ENCODE data around the gene CHD8. TPM values are rescaled to one million over a fixed set of nuclear protein-coding genes. Genes with fewer than 3 reads are reported as not detected.
A peak's percentile ranks its signal among the peaks of the same experiment; 100 is the strongest.

Gene CHD8
- total and polyA plus RNA-seq, 10 of the 15 experiments (the other 5 are each of a cell fraction or from before 2014, with no cell fraction given) = 20.2 to 79.5 (median 35.5) TPM

DNA sequence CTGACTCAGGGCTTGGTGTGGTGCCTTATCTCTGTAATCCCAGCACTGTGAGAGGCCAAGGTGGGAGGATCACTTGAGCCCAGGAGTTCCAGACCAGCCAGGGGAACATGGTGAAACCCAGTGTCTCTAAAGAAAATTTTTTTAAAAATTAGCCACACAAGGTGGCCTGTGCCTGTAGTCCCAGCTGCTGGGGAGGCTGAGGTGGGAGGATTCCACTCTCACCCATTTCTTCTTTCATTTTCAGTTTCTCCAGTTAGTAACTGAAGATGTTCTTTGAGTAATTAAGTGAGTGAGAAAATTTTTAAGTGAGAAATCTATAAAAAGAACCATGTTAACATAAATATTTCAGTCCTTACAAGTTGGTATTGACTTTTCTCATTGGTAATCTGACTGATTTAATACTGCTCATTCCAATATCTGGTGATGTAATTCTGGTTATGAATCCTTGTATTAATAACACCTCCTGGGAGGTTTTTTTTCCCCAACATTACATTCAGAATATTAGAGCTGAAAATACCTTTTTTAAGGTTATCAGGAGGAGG is 49.2 kb upstream of the CHD8 start (continued):
- TF ChIP-seq, protein P1, sequence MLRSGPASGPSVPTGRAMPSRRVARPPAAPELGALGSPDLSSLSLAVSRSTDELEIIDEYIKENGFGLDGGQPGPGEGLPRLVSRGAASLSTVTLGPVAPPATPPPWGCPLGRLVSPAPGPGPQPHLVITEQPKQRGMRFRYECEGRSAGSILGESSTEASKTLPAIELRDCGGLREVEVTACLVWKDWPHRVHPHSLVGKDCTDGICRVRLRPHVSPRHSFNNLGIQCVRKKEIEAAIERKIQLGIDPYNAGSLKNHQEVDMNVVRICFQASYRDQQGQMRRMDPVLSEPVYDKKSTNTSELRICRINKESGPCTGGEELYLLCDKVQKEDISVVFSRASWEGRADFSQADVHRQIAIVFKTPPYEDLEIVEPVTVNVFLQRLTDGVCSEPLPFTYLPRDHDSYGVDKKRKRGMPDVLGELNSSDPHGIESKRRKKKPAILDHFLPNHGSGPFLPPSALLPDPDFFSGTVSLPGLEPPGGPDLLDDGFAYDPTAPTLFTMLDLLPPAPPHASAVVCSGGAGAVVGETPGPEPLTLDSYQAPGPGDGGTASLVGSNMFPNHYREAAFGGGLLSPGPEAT (IDR thresholded peaks at IDR 0.05; ENCODE audit: low read depth) = peak; percentile 56; the same call in 1 of the 2 replicates
- 0 out of 2 replicates have a peak, but pooled peaks have one; percentile 19 for TF ChIP-seq ATF2 (IDR thresholded peaks at IDR 0.05; ENCODE audit: low read length)
- TF ChIP-seq ATF7 (IDR thresholded peaks at IDR 0.05; ENCODE audit: low read depth) = peak; percentile 69
- no peak for TF ChIP-seq SUPT20H (IDR thresholded peaks at IDR 0.05; ENCODE audit: borderline replicate concordance, control insufficient read depth, low read depth, low read length)
- TF ChIP-seq SP1 (IDR thresholded peaks at IDR 0.05; ENCODE audit: low read depth, low read length) = no peak
- TF ChIP-seq TAF1 (IDR thresholded peaks at IDR 0.05; ENCODE audit: borderline replicate concordance, low read depth, low read length) = no peak
- TF ChIP-seq, protein P2, sequence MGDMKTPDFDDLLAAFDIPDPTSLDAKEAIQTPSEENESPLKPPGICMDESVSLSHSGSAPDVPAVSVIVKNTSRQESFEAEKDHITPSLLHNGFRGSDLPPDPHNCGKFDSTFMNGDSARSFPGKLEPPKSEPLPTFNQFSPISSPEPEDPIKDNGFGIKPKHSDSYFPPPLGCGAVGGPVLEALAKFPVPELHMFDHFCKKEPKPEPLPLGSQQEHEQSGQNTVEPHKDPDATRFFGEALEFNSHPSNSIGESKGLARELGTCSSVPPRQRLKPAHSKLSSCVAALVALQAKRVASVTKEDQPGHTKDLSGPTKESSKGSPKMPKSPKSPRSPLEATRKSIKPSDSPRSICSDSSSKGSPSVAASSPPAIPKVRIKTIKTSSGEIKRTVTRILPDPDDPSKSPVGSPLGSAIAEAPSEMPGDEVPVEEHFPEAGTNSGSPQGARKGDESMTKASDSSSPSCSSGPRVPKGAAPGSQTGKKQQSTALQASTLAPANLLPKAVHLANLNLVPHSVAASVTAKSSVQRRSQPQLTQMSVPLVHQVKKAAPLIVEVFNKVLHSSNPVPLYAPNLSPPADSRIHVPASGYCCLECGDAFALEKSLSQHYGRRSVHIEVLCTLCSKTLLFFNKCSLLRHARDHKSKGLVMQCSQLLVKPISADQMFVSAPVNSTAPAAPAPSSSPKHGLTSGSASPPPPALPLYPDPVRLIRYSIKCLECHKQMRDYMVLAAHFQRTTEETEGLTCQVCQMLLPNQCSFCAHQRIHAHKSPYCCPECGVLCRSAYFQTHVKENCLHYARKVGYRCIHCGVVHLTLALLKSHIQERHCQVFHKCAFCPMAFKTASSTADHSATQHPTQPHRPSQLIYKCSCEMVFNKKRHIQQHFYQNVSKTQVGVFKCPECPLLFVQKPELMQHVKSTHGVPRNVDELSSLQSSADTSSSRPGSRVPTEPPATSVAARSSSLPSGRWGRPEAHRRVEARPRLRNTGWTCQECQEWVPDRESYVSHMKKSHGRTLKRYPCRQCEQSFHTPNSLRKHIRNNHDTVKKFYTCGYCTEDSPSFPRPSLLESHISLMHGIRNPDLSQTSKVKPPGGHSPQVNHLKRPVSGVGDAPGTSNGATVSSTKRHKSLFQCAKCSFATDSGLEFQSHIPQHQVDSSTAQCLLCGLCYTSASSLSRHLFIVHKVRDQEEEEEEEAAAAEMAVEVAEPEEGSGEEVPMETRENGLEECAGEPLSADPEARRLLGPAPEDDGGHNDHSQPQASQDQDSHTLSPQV (IDR thresholded peaks at IDR 0.05) = no peak
- no peak for TF ChIP-seq MEF2A (IDR thresholded peaks at IDR 0.05; ENCODE audit: insufficient read depth, low read depth, low read length)
- TF ChIP-seq ZNF384 (IDR thresholded peaks at IDR 0.05; ENCODE audit: borderline replicate concordance, low read depth, low read length) = 0 out of 2 replicates have a peak, but pooled peaks have one; percentile 39
- TF ChIP-seq NR2C2 (IDR thresholded peaks at IDR 0.05; ENCODE audit: borderline replicate concordance, control insufficient read depth, insufficient read length, low read depth) = no peak
- no peak for TF ChIP-seq CREB1 (IDR thresholded peaks at IDR 0.05; ENCODE audit: low read depth)
- TF ChIP-seq SPI1 (IDR thresholded peaks at IDR 0.05; ENCODE audit: borderline replicate concordance, insufficient read depth, low read depth, low read length) = no peak
- no peak for TF ChIP-seq ZBED1 (IDR thresholded peaks at IDR 0.05; ENCODE audit: borderline replicate concordance)

All from GM12878 (cell line).